Kidney epithelial cell (primary cell): ENCODE data around the gene MGARP. TPM values are rescaled to one million over a fixed set of nuclear protein-coding genes. Genes with fewer than 3 reads are reported as not detected.
A peak's percentile ranks its signal among the peaks of the same experiment; 100 is the strongest.

ENCODE experiments used
- DNase-seq: peaks from one replicate; pipeline ENCODE4 v3.0.0-alpha.2; 2010; ENCODE audit warnings: low read depth
- H3K27me3 ChIP-seq: 2 replicates; pipeline ENCODE4 v1.6.0; 2011; ENCODE audit warnings: low read length; ENCODE audit not compliant: control insufficient read depth, insufficient read depth
- H3K36me3 ChIP-seq: 2 replicates; pipeline ENCODE4 v1.5.1; 2011; ENCODE audit warnings: low read length; ENCODE audit not compliant: control insufficient read depth, insufficient read depth
- H3K4me3 ChIP-seq: 2 replicates; pipeline ENCODE4 v1.5.1; 2011; ENCODE audit warnings: low read depth, mild to moderate bottlenecking, control low read depth, low read length
- total RNA-seq: library from RNA; depleted of rRNA; stranded (reverse); fragments of >200 nt; gene quantifications from 2 replicates; pipeline ENCODE4 v1.2.3, GENCODE V29; 2015
- TF ChIP-seq, protein P1 (sequence below): IDR thresholded peaks from 2 replicates; pipeline ENCODE4 v1.5.1; 2011; ENCODE audit warnings: mild to moderate bottlenecking, moderate library complexity, low read length, control low read depth, inconsistent platforms; ENCODE audit not compliant: insufficient read depth, poor library complexity, severe bottlenecking

The MGARP gene
- total RNA-seq, 1 donor from 2014 or later = 0.08 TPM

DNA sequence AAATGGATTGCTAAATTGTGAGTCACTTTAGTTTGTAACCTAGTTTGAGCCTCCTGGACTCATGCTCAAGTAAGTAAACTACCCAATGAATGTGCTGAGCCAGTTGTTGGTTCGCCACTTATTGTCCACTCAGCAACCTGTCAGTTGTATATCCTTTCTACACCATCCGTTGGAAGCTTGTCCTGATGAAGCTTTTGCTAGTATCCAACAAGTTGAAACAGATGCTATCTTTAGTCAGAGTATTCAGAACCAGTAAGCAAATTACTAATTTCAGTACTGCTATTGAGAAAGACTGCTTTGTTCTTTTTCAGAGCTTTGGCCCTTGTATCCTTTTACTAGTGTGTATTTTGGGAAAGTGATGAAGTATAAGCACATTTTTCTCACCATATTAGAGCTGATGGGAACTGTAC lies 17.0 kb upstream of the MGARP start:
- Histone ChIP-seq H3K4me3 (no peak overlapping the region), H3K36me3 (no peaks in the 10 kb centered on the region), H3K27me3 (no peaks in the 10 kb centered on the region)
- TF ChIP-seq, protein P1, sequence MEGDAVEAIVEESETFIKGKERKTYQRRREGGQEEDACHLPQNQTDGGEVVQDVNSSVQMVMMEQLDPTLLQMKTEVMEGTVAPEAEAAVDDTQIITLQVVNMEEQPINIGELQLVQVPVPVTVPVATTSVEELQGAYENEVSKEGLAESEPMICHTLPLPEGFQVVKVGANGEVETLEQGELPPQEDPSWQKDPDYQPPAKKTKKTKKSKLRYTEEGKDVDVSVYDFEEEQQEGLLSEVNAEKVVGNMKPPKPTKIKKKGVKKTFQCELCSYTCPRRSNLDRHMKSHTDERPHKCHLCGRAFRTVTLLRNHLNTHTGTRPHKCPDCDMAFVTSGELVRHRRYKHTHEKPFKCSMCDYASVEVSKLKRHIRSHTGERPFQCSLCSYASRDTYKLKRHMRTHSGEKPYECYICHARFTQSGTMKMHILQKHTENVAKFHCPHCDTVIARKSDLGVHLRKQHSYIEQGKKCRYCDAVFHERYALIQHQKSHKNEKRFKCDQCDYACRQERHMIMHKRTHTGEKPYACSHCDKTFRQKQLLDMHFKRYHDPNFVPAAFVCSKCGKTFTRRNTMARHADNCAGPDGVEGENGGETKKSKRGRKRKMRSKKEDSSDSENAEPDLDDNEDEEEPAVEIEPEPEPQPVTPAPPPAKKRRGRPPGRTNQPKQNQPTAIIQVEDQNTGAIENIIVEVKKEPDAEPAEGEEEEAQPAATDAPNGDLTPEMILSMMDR = no peak
- DNase-seq = no peak

DNA sequence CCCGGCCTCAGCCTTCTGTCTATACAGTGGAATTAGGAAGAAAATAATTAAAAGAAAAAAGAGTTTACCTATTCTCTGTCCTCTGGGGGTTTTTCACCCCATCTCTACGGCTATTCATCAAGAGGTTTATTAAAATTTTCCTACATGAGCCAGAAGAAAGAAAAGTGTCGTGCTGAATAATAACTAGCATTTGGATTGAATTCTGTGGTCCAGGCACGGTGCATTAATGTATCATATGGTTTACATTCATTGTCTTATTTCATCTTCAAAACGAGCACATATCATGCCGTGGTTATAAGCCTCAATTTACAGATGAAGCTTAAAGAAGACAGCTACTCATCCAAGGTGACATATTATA lies 15.9 kb upstream of the MGARP start:
- Histone ChIP-seq H3K36me3 (no peaks in the 10 kb centered on the region), H3K27me3 (no peaks in the 10 kb centered on the region), H3K4me3 (no peak overlapping the region)
- no peak for DNase-seq
- TF ChIP-seq, protein P1 = no peak

DNA sequence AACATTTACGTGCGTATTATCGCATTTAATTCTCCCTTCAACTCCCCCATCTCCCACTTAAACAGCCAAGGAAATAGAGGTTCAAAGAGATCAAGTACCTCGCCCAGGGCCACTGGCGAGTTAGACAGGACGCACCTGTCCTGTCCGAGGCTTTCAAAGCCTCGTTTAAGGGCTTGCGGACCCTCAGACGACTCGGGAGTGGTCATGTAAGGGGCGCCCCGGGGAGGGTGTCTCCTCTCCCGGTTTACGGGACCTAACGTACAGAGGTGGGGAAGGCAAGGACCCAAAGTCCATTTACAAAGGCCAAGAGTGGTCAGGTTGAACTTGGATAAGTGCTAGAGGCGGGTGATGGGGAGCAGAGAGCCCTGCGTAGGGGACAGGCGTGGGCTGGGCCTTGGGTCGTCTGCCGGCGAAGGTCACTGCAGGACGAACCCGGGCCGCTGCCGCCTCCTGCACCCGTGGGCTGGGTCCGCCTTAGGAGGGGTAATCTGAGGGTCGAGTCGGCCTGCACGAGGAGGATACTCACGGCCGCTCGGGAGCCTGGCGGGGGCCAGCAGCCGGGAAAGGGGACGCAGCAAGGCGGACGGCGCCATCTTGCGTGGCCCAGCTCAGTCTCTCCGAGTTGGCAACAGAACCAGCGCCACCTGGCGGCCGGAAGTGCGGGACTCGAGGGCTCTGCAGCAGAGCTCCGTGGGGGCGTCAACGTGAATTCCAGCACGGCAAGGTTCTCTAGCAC lies 15.3 kb upstream of the MGARP start:
- TF ChIP-seq, protein P1 = peak; percentile 98
- peak; percentile 61 for DNase-seq
- no peaks in the 10 kb centered on the region for H3K36me3 ChIP-seq

DNA sequence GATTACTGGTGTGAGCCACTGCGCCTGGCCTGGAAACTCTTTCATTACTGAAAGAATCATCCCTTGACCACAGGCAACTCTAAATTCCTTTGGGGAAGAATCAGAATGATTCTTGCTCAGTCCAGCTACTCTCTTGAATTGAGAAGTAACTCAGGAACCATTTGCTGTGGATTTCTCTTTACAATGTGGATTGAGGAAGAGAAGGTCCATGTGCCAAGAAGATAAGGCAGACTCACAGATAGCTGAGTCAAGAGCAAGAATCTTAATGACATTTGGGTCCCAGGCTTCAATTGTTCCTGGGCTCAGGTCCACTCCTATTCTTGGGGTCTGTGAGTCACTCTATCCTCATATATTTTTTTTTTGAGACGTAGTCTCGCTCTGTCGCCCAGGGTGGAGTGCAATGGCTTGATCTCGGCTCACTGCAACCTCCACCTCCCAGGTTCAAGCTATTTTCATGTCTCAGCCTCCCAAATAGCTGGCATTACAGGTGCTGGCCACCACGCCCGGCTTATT lies 6.2 kb upstream of the MGARP start:
- H3K36me3 ChIP-seq = no peaks in the 10 kb centered on the region
- DNase-seq = no peak
- no peak overlapping the region for H3K4me3 ChIP-seq
- TF ChIP-seq, protein P1 = no peak
- no peaks in the 10 kb centered on the region for H3K27me3 ChIP-seq

More for the DNA sequence above, 15.3 kb upstream of the MGARP start:
- H3K27me3 ChIP-seq = no peaks in the 10 kb centered on the region
- H3K4me3 ChIP-seq = peak overlapping the region; percentile 77

DNA sequence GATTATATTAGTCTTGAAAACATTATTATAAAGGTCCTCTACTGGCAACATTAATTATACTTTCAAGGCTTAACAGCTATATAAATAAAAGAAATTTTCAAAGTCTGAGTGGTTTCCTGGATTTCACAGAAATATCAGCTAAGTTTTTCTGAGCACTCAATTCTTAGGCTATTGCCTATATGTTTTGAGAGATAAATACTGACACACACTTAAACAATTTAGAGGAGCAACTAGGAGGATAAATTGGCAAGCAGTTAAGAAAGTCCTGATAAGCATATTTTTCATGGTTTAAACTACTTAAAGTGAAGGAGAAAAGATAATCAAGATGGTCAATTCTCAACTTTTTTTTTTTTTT lies 2.7 kb upstream of the MGARP start:
- no peaks in the 10 kb centered on the region for H3K36me3 ChIP-seq
- TF ChIP-seq, protein P1 = no peak
- peaks cover 7% of the 10 kb centered on the region for H3K27me3 ChIP-seq
- DNase-seq = no peak
- H3K4me3 ChIP-seq = no peak overlapping the region
